ENCODE results near the gene CPAMD8. TPM values are rescaled to one million over a fixed set of nuclear protein-coding genes. Genes with fewer than 3 reads are reported as not detected.

Gene CPAMD8
- total RNA-seq (2.2 and 2.9 TPM in 2 replicates), polyA plus RNA-seq (3.9 and 5.3 TPM in 2 replicates), polyA minus RNA-seq (2.0 and 3.2 TPM in 2 replicates), Bru-seq, nascent RNA (percentile 11 among the genes with signal in this experiment), BruChase-seq, experiment 1, labeled RNA remaining after a 6-hour chase (percentile 7 among the genes with signal in this experiment), BruChase-seq, experiment 2, labeled RNA remaining after a 2-hour chase (percentile 11 among the genes with signal in this experiment)
- 1.8 and 2.4 TPM in 2 replicates for polyA plus RNA-seq (2011; cell fraction: cytosol; rRNA removed)
- polyA plus RNA-seq (2011; cell fraction: nucleus; rRNA removed) = 5.1 and 5.5 TPM in 2 replicates
- polyA plus RNA-seq (2012) = 0.95 and 1.8 TPM in 2 replicates
- polyA minus RNA-seq (2011; cell fraction: cytosol; rRNA and poly(A)+ RNA removed) = not detected
- polyA minus RNA-seq (2011; cell fraction: nucleus; rRNA and poly(A)+ RNA removed) = 2.8 and 3.6 TPM in 2 replicates
- long read RNA-seq, partial matches to known transcripts = 0 of 11 reads
- long read RNA-seq, other reads (novel, unspliced or antisense) = 9 of 11 reads

DNA sequence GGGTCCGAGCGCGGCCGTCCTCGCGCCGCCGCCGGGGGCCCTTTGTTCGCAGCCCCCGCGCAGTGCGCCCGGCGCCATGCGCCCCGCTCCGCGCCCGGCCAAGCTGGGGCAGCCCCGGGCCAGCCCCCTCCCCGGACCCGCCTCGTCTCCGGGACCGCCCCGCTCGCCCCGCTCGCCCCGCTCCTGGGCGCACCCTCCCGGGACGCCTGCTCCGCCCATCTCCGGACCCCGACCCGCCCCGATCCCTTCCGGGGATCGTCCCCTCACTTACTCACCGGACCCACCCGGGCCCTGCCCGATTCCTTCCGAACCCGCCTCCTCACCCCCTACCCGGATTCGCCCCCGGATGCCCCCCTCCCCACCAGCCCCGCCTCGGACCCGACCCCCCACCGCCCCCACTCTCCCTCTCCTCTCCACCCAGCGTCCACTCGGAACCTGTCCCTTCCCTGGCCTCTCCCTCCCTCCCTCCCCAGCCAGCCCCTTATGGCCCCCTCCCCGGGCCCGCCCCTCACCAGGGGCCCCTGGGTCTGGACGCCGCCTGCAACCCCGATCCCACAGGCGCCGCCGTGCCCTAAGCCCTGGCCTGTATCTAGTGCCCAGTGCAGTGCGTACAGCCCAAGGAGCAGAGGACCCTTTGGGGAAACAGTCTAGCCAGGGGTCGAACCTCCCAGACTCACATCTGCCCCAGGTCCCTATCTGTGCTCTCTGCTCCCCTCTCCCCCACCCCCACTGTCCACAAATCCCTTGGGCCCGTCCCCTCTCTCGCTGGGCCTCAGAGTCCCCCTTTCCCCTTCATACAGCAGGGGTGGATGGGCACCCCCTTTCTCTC, at the start of gene CPAMD8:
Gene CPAMD8 (minus strand): TSS at position 105 of the 829 bp plus-strand sequence. CDS start 168 bp downstream, outside the sequence.
- ChIA-PET CTCF (interaction anchor here (0.6 kb wide), 1 partner anchor 15 kb away, joined by 4 read pairs; no protein-coding TSS in a partner anchor), POLR2A (no interaction called here)
- DNase-seq (ENCODE audit: low read depth, low spot score) (no peak), FAIRE-seq (no peak)
- Histone ChIP-seq H3K27me3 (ENCODE audit: control insufficient read depth in 2 of 2, insufficient read depth in 2 of 2, low read length in 2 of 2) (peaks cover 18 to 23% of the 10 kb centered on the region in 2 experiments), H4K20me1 (replicated peaks; ENCODE audit: control insufficient read depth, extremely low read depth, insufficient read depth, low read length) (no peaks in the 10 kb centered on the region), H3K79me2 (ENCODE audit: control insufficient read depth, insufficient read depth, low read length) (no peaks in the 10 kb centered on the region), H3K9ac (replicated peaks; ENCODE audit: extremely low read depth, insufficient read depth, low read length) (no peak within 1 kb of the TSS), H3K4me1 (ENCODE audit: control insufficient read depth, extremely low read depth, insufficient read depth, low read length) (peaks cover 4% of the 10 kb centered on the region), H2AFZ (ENCODE audit: low read depth, low read length) (no peak within 1 kb of the TSS), H3K9me1 (replicated peaks; ENCODE audit: control insufficient read depth, extremely low read depth, insufficient read depth, low read length) (no peaks in the 10 kb centered on the region), H3K4me2 (ENCODE audit: insufficient read depth, low read length) (no peak within 1 kb of the TSS), H3K9me3 (replicated peaks; ENCODE audit: control insufficient read depth, insufficient read depth, low read length) (no peaks in the 10 kb centered on the region), H3K27ac (ENCODE audit: insufficient read depth, low read depth, low read length) (no peak within 1 kb of the TSS), H3K36me3 (ENCODE audit: control insufficient read depth in 2 of 2, extremely low read depth in 1 of 2, insufficient read depth in 2 of 2, low read length in 2 of 2) (no peaks in the 10 kb centered on the region), H3K4me3 (replicated peaks in 1 of 3; ENCODE audit: insufficient read depth in 1 of 3, low read depth in 1 of 3, low read length in 3 of 3) (peak within 1 kb of the TSS in 1 of 3 experiments; percentile 6)
- BruUV-seq (replicated peaks) = no TSS peak
- intact Hi-C loops (cut with micrococcal nuclease) = no loop called here
- no peak for TF ChIP-seq EZH2 (IDR thresholded peaks at IDR 0.05; ENCODE audit: borderline replicate concordance, low read depth, low read length, severe bottlenecking)
- TF ChIP-seq FOS (IDR thresholded peaks at IDR 0.05; ENCODE audit: borderline replicate concordance, insufficient read depth, low read length) = no peak
- TF ChIP-seq GATA2 (IDR thresholded peaks at IDR 0.05; ENCODE audit: insufficient read depth, insufficient read length, low read depth, low read length) = no peak
- TF ChIP-seq MAX (IDR thresholded peaks at IDR 0.05; ENCODE audit: insufficient read depth, insufficient read length) = no peak
- no peak for TF ChIP-seq JUN (IDR thresholded peaks at IDR 0.05; ENCODE audit: borderline replicate concordance, insufficient read depth, insufficient read length, low read depth)
- no peak for TF ChIP-seq CTCF (IDR thresholded peaks at IDR 0.05; ENCODE audit: extremely low read depth in 1 of 2, insufficient read depth in 1 of 2, low read depth in 1 of 2, low read length in 2 of 2)
- TF ChIP-seq MYC (IDR thresholded peaks at IDR 0.05; ENCODE audit: low read depth, low read length) = no peak
- TF ChIP-seq POLR2AphosphoS5 (IDR thresholded peaks at IDR 0.05; ENCODE audit: insufficient read depth, low read depth, low read length) = no peak
- TF ChIP-seq POLR2A (IDR thresholded peaks at IDR 0.05; ENCODE audit: low read depth, low read length) = no peak
- dilution Hi-C loops (cut with MboI; ENCODE audit: extremely low pct_ligation_motif_present, low sequenced_read_pairs) = no loop called here

All from endothelial cell of umbilical vein (primary cell).